ENCODE results near the gene OR5B21.

OR5B21 gene

DNA sequence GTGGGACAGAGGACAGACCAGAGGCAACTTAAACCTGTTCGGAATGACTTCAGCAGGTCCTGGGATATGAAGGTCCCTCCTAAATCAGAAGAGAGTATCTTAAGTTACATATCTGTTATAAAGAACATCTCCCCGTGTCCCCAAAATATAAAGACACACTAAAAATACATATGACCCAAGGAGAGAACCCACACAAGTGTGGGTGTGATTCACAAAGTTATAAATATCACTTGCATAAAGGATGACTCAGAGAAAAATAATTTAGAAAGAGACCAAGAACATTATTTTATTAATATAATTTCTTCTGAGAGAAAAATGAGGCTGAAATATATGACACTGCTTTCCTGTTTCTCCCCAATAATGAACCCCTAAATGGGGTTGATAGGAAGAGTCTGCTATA, 14.2 kb downstream of the OR5B21 start:
- DNase-seq (ENCODE audit: low read depth) = no peak

GRCh38 chr11:58490827-58491226, 17.1 kb downstream of the OR5B21 start:
- DNase-seq (ENCODE audit: low read depth) = no peak

DNA sequence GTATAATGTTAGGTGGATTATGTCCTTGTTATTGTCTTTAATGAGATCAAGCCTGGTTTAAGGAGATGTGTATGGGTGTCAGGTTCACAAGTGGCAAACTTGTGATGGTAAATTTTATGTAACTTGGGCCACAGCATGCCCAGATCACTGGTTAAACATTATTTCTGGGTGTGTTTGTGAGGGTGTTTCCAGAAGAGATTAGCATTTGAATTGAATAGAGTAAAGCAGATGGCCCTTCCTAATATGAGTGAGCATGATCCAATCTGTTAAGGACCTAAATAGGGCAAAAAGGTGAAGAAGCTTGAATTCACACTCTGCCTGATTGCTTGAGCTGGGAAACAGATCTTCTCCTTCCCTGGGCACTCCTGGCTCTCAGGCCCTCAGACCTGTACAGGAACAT, 20.7 kb downstream of the OR5B21 start:
- no peak for DNase-seq (ENCODE audit: low read depth)

- DNase-seq (ENCODE audit: low read depth) = no peak
Measured at GRCh38 chr11:58485961-58486360, 21.9 kb downstream of the OR5B21 start.

DNA sequence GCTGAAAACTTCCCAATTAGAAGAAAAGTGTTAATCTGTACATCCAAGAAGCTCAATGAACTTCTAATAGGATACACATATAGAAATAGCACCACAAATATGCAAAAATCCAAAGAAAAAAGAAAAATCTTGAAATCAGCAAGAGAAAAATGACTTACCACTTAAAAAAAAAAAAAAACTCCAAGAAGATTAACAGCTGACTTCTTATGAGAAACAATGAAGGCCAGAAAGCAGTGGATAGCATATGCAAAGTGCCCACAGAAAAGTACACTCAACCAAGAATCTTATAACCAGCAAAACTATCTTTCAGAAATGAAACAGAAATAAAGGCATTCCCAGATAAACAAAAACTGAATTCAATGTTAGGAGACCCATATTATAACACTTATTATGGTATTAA, 36.0 kb downstream of the OR5B21 start:
- DNase-seq (ENCODE audit: low read depth) = no peak

GRCh38 chr11:58466293-58466692, 41.6 kb downstream of the OR5B21 start:
- DNase-seq (ENCODE audit: low read depth) = no peak

DNA sequence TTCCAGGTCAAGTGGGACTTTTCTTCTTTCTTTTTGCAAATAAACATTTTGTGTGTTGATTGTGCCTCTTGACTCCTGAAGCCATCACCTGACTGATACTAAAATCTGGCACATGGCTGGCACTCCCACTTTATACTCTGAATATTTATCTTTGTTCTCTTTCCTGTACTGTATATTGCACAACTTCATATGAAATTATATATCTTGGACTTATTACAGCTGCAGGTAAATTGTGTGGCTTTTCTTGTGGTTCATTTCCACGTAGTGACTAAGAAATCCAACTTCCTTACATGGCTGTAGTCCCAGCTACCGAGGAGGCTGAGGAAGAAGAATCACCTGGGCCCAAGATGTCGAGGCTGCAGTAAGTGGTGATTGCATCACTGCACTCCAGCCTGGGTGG, 42.2 kb downstream of the OR5B21 start:
- DNase-seq (ENCODE audit: low read depth) = no peak

Data from fibroblast of gingiva (primary cell).